A549 treated with Hydrocortisone at 1 μM for 4 hours (cell line): ENCODE data around the gene APOL5. TPM values are rescaled to one million over a fixed set of nuclear protein-coding genes. Genes with fewer than 3 reads are reported as not detected.

Source experiments
- total RNA-seq: library from RNA; stranded (reverse); fragments of 200-300 nt; extraction: Qiagen RNA extraction; gene quantifications from 5 replicates; pipeline ENCODE4 v1.2.3, GENCODE V29; 2022

Gene APOL5
- total RNA-seq, result not detected in 5 replicates

GRCh38 chr22:35717572-35717971, at the start of gene APOL5:
TSS of gene APOL5 (plus strand) at chr22:35717872. CDS start at chr22:35717872, 0 bp downstream.

Other genes with a start within 250 kb of the APOL5 start
- 0.68 to 0.84 TPM (median 0.82 TPM) in 5 replicates for gene RASD2, start 177.0 kb upstream of the APOL5 start, total RNA-seq
- 6.3 to 9.2 TPM (median 7.5 TPM) in 5 replicates for gene MB, start 100.5 kb upstream of the APOL5 start, total RNA-seq
- 1.1 to 1.9 TPM (median 1.4 TPM) in 5 replicates for gene APOL6, start 69.4 kb upstream of the APOL5 start, total RNA-seq